Measurements from ENCODE around the gene NRBF2.

Gene NRBF2

GRCh38 chr10:63166742-63167258, 33.7 kb downstream of the NRBF2 start:
- H3K27ac ChIP-seq (replicated peaks) = no peak overlapping the region
- TF ChIP-seq POLR2AphosphoS5 (IDR thresholded peaks at IDR 0.05; ENCODE audit: low read depth) = no peak
- TF ChIP-seq, protein P1, sequence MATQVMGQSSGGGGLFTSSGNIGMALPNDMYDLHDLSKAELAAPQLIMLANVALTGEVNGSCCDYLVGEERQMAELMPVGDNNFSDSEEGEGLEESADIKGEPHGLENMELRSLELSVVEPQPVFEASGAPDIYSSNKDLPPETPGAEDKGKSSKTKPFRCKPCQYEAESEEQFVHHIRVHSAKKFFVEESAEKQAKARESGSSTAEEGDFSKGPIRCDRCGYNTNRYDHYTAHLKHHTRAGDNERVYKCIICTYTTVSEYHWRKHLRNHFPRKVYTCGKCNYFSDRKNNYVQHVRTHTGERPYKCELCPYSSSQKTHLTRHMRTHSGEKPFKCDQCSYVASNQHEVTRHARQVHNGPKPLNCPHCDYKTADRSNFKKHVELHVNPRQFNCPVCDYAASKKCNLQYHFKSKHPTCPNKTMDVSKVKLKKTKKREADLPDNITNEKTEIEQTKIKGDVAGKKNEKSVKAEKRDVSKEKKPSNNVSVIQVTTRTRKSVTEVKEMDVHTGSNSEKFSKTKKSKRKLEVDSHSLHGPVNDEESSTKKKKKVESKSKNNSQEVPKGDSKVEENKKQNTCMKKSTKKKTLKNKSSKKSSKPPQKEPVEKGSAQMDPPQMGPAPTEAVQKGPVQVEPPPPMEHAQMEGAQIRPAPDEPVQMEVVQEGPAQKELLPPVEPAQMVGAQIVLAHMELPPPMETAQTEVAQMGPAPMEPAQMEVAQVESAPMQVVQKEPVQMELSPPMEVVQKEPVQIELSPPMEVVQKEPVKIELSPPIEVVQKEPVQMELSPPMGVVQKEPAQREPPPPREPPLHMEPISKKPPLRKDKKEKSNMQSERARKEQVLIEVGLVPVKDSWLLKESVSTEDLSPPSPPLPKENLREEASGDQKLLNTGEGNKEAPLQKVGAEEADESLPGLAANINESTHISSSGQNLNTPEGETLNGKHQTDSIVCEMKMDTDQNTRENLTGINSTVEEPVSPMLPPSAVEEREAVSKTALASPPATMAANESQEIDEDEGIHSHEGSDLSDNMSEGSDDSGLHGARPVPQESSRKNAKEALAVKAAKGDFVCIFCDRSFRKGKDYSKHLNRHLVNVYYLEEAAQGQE (IDR thresholded peaks at IDR 0.05; ENCODE audit: insufficient replicate concordance, low read depth) = no peak
- TF ChIP-seq GABPA (IDR thresholded peaks at IDR 0.05; ENCODE audit: low read depth) = no peak
- TF ChIP-seq, protein P2, sequence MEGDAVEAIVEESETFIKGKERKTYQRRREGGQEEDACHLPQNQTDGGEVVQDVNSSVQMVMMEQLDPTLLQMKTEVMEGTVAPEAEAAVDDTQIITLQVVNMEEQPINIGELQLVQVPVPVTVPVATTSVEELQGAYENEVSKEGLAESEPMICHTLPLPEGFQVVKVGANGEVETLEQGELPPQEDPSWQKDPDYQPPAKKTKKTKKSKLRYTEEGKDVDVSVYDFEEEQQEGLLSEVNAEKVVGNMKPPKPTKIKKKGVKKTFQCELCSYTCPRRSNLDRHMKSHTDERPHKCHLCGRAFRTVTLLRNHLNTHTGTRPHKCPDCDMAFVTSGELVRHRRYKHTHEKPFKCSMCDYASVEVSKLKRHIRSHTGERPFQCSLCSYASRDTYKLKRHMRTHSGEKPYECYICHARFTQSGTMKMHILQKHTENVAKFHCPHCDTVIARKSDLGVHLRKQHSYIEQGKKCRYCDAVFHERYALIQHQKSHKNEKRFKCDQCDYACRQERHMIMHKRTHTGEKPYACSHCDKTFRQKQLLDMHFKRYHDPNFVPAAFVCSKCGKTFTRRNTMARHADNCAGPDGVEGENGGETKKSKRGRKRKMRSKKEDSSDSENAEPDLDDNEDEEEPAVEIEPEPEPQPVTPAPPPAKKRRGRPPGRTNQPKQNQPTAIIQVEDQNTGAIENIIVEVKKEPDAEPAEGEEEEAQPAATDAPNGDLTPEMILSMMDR (IDR thresholded peaks at IDR 0.05; ENCODE audit: insufficient read depth, low read length) = peak; percentile 56

GRCh38 chr10:63168821-63169462, 35.8 kb downstream of the NRBF2 start:
- H3K27ac ChIP-seq (replicated peaks) = no peak overlapping the region
- TF ChIP-seq GABPA (IDR thresholded peaks at IDR 0.05; ENCODE audit: low read depth) = no peak
- no peak for TF ChIP-seq POLR2AphosphoS5 (IDR thresholded peaks at IDR 0.05; ENCODE audit: low read depth)
- no peak for TF ChIP-seq SPI1 (IDR thresholded peaks at IDR 0.05; ENCODE audit: borderline replicate concordance, low read depth)
- TF ChIP-seq, protein P2 (IDR thresholded peaks at IDR 0.05; ENCODE audit: insufficient read depth, low read length) = no peak
- TF ChIP-seq, protein P1 (IDR thresholded peaks at IDR 0.05; ENCODE audit: insufficient replicate concordance, low read depth) = no peak
- DNase-seq (ENCODE audit: low read depth in 1 of 2, low spot score in 1 of 2) = no peak
- H3K27me3 ChIP-seq (ENCODE audit: insufficient read depth, poor library complexity, severe bottlenecking) = no peaks in the 10 kb centered on the region
- no peak overlapping the region for H3K4me3 ChIP-seq (replicated peaks; ENCODE audit: insufficient read depth, low read length)

More at GRCh38 chr10:63166742-63167258, 33.7 kb downstream of the NRBF2 start:
- DNase-seq (ENCODE audit: low read depth in 1 of 2, low spot score in 1 of 2) = peak; percentile 45 to 46
- Histone ChIP-seq H3K4me3 (replicated peaks; ENCODE audit: insufficient read depth, low read length) (no peak overlapping the region), H3K27me3 (ENCODE audit: insufficient read depth, poor library complexity, severe bottlenecking) (no peaks in the 10 kb centered on the region)

GRCh38 chr10:63169624-63170023, 36.5 kb downstream of the NRBF2 start:
- no peak overlapping the region for H3K27ac ChIP-seq (replicated peaks)
- DNase-seq (ENCODE audit: low read depth in 1 of 2, low spot score in 1 of 2) = no peak
- no peak overlapping the region for H3K4me3 ChIP-seq (replicated peaks; ENCODE audit: insufficient read depth, low read length)
- TF ChIP-seq GABPA (IDR thresholded peaks at IDR 0.05; ENCODE audit: low read depth) (no peak), POLR2AphosphoS5 (IDR thresholded peaks at IDR 0.05; ENCODE audit: low read depth) (no peak), SPI1 (IDR thresholded peaks at IDR 0.05; ENCODE audit: borderline replicate concordance, low read depth) (no peak)
- TF ChIP-seq, protein P2 (IDR thresholded peaks at IDR 0.05; ENCODE audit: insufficient read depth, low read length) = no peak
- TF ChIP-seq, protein P1 (IDR thresholded peaks at IDR 0.05; ENCODE audit: insufficient replicate concordance, low read depth) = no peak
- no peaks in the 10 kb centered on the region for H3K27me3 ChIP-seq (ENCODE audit: insufficient read depth, poor library complexity, severe bottlenecking)

Measured in HL-60 (cell line).